HG03095 (cell line): ENCODE data around the gene ZFAND3.

Source experiments
- ATAC-seq: cut with Tn5 transposase; IDR thresholded peaks from one replicate; pipeline ENCODE4 v1.9.1; 2021; ENCODE audit warnings: moderate library complexity; ENCODE audit not compliant: unreplicated experiment

Gene ZFAND3

GRCh38 chr6:38193481-38194281 is 374.2 kb downstream of the ZFAND3 start:
- no peak for ATAC-seq

GRCh38 chr6:38194282-38194572 is 374.7 kb downstream of the ZFAND3 start:
- ATAC-seq: no peak

GRCh38 chr6:38194589-38194988 is 375.1 kb downstream of the ZFAND3 start:
- ATAC-seq: no peak

GRCh38 chr6:38195113-38195635 is 375.6 kb downstream of the ZFAND3 start:
- ATAC-seq: no peak

GRCh38 chr6:38198219-38198618 is 378.7 kb downstream of the ZFAND3 start:
- no peak for ATAC-seq
